GM12801 (cell line): ENCODE measurements around the gene CNN1.

Experiments used
- CTCF ChIP-seq: IDR thresholded peaks from one replicate; pipeline ENCODE4 v1.5.1; 2011; ENCODE audit warnings: control low read depth; ENCODE audit not compliant: insufficient read length; ENCODE audit errors: extremely low read depth

The CNN1 gene

GRCh38 chr19:11560404-11561051 lies 21.9 kb downstream of the CNN1 start:
- TF ChIP-seq CTCF, result no peak

- TF ChIP-seq CTCF, result no peak
Measured at GRCh38 chr19:11563532-11563931, 24.9 kb downstream of the CNN1 start.

GRCh38 chr19:11566164-11566563 lies 27.5 kb downstream of the CNN1 start:
- TF ChIP-seq CTCF, result no peak

- TF ChIP-seq CTCF, result no peak
Measured at GRCh38 chr19:11570039-11570462, 31.4 kb downstream of the CNN1 start.

GRCh38 chr19:11574689-11575088 lies 36.0 kb downstream of the CNN1 start:
- no peak for TF ChIP-seq CTCF

- TF ChIP-seq CTCF, result no peak
Measured at GRCh38 chr19:11576227-11576626, 37.6 kb downstream of the CNN1 start.

GRCh38 chr19:11577451-11578257 lies 39.0 kb downstream of the CNN1 start, which contains the start of gene ACP5:
TSS of gene ACP5 (minus strand) at chr19:11577645. CDS start at chr19:11577317, 328 bp downstream.
- no peak for TF ChIP-seq CTCF
